Measurements from ENCODE around the gene CTAG2.

GRCh38 chrX:154698630-154699248 is 45.4 kb upstream of the CTAG2 start:
- TF ChIP-seq, protein P1, sequence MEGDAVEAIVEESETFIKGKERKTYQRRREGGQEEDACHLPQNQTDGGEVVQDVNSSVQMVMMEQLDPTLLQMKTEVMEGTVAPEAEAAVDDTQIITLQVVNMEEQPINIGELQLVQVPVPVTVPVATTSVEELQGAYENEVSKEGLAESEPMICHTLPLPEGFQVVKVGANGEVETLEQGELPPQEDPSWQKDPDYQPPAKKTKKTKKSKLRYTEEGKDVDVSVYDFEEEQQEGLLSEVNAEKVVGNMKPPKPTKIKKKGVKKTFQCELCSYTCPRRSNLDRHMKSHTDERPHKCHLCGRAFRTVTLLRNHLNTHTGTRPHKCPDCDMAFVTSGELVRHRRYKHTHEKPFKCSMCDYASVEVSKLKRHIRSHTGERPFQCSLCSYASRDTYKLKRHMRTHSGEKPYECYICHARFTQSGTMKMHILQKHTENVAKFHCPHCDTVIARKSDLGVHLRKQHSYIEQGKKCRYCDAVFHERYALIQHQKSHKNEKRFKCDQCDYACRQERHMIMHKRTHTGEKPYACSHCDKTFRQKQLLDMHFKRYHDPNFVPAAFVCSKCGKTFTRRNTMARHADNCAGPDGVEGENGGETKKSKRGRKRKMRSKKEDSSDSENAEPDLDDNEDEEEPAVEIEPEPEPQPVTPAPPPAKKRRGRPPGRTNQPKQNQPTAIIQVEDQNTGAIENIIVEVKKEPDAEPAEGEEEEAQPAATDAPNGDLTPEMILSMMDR (IDR thresholded peaks at IDR 0.05), result no peak
- TF ChIP-seq ZFX (IDR thresholded peaks at IDR 0.05; ENCODE audit: borderline replicate concordance), result no peak
